Fibroblast of mammary gland (primary cell): ENCODE results near the gene FAM117A.

Experiments
- DNase-seq: peaks from one replicate; pipeline ENCODE4 v3.0.0-alpha.2; 2010; ENCODE audit warnings: low read depth
- H3K4me3 ChIP-seq: 2 replicates; pipeline ENCODE4 v1.5.1; 2011; ENCODE audit warnings: low read depth, mild to moderate bottlenecking, low read length, moderate library complexity; ENCODE audit not compliant: control insufficient read depth
- TF ChIP-seq, protein P1 (sequence below): conservative IDR thresholded peaks from 2 replicates; pipeline ENCODE4 v1.5.1; 2011; ENCODE audit warnings: low read depth, low read length, inconsistent platforms; ENCODE audit not compliant: control insufficient read depth, insufficient read depth

Gene FAM117A

DNA sequence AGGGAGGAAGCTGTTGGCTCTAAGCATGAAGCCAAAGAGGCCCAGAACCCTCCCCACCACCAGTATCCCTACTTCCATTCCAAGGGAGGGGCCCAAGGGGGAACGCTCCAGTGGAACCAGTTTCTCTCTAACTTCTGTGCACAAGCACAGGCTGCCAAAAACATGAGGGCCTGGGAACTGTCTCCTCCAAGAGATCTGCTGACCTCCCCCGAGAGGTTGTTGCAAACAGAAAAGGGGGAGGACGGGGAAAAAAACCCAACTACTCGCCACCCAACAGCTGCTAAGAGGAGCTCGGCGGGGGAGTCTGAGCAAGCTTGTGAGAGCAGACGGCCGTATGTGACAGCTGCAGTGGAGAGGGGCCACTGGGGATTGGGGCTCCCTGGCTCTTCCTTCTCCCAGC, 40.5 kb downstream of the FAM117A start:
- no peak overlapping the region for H3K4me3 ChIP-seq
- TF ChIP-seq, protein P1, sequence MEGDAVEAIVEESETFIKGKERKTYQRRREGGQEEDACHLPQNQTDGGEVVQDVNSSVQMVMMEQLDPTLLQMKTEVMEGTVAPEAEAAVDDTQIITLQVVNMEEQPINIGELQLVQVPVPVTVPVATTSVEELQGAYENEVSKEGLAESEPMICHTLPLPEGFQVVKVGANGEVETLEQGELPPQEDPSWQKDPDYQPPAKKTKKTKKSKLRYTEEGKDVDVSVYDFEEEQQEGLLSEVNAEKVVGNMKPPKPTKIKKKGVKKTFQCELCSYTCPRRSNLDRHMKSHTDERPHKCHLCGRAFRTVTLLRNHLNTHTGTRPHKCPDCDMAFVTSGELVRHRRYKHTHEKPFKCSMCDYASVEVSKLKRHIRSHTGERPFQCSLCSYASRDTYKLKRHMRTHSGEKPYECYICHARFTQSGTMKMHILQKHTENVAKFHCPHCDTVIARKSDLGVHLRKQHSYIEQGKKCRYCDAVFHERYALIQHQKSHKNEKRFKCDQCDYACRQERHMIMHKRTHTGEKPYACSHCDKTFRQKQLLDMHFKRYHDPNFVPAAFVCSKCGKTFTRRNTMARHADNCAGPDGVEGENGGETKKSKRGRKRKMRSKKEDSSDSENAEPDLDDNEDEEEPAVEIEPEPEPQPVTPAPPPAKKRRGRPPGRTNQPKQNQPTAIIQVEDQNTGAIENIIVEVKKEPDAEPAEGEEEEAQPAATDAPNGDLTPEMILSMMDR: no peak
- peak; percentile 2 for DNase-seq

DNA sequence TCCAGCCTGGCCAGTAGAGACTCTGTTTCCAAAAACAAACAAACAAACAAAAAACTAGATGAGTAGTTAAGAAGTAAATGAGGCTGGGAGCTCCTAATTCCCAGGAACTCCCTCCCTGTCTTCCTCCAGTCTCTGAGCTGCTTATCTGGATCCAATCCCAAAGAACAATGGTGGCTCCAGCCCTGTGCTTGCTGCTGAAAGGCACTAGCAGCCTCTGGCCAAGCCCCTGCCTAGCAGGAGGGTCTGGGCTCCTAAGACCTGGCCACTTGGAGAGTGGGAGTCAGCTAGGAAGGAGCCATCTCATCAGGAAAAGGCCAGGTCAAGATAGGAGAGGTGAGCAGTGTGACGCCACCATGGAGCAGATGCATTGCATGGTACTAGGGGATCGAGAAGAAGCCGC, 41.9 kb downstream of the FAM117A start:
- H3K4me3 ChIP-seq: no peak overlapping the region
- TF ChIP-seq, protein P1: no peak
- DNase-seq: no peak

DNA sequence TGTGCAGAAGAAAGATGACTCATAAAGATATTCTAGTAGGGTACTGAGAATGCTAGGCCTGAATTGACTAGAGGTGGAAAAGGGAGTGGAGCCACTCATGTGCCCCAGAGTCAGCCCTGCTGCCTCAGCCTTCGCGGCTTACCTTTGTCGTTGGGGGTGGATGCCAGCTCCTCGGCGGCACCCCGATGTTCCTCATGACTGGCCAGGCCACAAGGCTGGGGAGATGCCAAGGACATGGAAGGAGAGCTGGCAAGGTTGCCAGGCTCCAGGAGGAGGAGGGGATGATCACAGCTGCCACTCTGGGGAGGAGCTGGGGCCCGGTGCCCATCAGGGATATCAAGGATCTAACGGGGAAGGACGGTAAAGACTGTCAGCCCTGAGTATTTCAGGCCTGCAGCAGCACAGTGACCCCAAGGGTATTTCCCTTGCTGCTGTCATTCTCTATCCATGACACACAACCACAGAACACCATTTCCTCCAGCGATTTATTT, 46.5 kb downstream of the FAM117A start:
- H3K4me3 ChIP-seq: no peak overlapping the region
- TF ChIP-seq, protein P1: no peak
- no peak for DNase-seq

DNA sequence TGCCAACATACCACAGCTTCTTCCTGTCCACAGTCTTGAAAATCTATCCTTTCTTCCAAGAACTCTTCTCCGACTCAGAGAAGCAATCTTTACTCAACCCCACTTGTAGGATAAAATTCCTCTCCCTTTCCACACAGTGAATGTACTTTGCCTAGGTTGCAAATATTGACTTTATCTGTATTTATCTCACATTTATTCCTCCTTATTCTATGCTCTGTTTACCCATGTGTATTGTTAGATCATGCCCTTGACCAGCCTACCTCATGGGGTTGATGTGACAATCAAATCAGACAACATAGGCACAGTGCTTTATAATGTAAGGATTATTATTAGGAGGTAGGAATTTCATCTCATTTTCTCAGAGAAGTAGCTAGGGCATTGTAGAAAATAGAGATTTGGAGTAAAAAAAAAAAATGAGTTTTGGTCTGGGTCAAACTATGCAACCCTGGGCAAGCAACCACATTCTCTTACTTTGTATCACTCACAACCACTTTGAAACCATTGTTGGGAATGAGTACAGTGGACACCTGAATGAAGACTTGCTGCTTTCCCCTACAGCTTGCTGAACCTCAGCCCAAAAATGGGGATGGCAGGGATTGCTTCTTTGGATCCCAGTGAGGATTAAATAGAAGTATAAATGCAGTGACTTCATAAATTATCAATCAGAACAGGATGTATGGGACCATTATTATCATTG, 47.1 kb downstream of the FAM117A start:
- TF ChIP-seq, protein P1: no peak
- H3K4me3 ChIP-seq: no peak overlapping the region
- DNase-seq: no peak

DNA sequence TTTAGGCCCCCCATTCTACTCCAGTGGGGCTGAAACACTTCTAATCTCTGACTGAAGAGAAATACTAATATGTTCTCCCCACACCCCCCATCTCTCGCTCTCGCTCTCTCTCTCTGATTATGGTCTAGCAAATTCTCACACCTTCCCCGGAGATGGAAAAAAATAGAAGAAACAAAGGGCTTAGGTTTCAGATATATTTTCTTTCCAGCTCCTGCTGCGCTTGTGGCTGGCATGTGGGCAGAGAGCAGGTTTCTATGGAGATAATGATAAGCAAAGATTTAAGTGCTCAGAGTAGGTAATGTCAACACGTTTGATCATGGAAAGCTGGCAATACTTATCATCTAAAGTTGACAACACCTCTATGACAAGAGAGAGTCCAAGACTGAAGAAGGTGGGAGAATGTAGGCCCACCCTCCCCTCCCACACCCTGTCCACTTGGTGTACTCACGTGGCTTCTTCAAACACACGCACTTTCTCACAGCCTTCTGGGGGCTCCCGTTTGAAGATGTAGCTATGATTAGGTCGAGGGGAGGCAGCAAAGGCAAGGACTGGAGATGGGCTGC, 48.1 kb downstream of the FAM117A start:
- TF ChIP-seq, protein P1: no peak
- H3K4me3 ChIP-seq: no peak overlapping the region
- no peak for DNase-seq

DNA sequence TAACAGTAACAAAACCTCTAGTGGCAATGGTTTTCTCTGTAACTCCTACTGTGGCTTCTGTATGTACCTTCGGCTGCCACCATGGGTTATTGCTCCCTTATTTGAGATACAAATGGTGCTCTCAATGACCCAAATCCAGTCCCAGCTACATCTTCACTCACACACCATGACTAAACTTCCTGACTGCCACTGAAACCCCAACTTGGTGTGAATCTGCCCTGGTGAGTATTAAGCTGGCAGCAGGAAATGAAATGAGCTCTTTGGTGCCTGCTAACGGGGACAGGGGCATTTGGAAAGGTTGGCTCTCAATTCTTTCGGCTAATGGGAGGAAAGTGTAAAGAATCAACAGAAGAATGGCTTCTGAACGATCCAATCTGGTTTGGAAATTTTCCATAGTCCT, 48.7 kb downstream of the FAM117A start:
- no peak overlapping the region for H3K4me3 ChIP-seq
- no peak for DNase-seq
- TF ChIP-seq, protein P1: no peak
